ENCODE measurements around the gene MIER2. TPM values are rescaled to one million over a fixed set of nuclear protein-coding genes. Genes with fewer than 3 reads are reported as not detected.

The MIER2 gene
- total RNA-seq, 4 donors from 2014 or later, result 8.6 to 25.7 (median 16.6) TPM

- ATAC-seq (ENCODE audit: low FRiP score) (no peak), DNase-seq (ENCODE audit: low spot score) (no peak)
- TF ChIP-seq CTCF (IDR thresholded peaks at IDR 0.05), result no peak
Measured at GRCh38 chr19:322616-323015, 22.0 kb downstream of the MIER2 start.

- no peak for DNase-seq (ENCODE audit: low spot score)
- TF ChIP-seq CTCF (IDR thresholded peaks at IDR 0.05), result no peak
- no peak for ATAC-seq (ENCODE audit: low FRiP score)
Measured at GRCh38 chr19:318509-318774, 26.2 kb downstream of the MIER2 start.

GRCh38 chr19:317710-318508 is 26.7 kb downstream of the MIER2 start:
- TF ChIP-seq CTCF (IDR thresholded peaks at IDR 0.05), result no peak
- no peak for ATAC-seq (ENCODE audit: low FRiP score)
- no peak for DNase-seq (ENCODE audit: low spot score)

GRCh38 chr19:315811-316210 is 28.8 kb downstream of the MIER2 start:
- DNase-seq (ENCODE audit: low spot score) (no peak), ATAC-seq (ENCODE audit: low FRiP score) (no peak)
- TF ChIP-seq CTCF (IDR thresholded peaks at IDR 0.05), result no peak

- DNase-seq (ENCODE audit: low spot score), result no peak
- ATAC-seq (ENCODE audit: low FRiP score), result no peak
Measured at GRCh38 chr19:313988-314815, 30.4 kb downstream of the MIER2 start.

GRCh38 chr19:313169-313987 is 31.2 kb downstream of the MIER2 start:
- ATAC-seq (ENCODE audit: low FRiP score) (no peak), DNase-seq (ENCODE audit: low spot score) (no peak)
- TF ChIP-seq CTCF (IDR thresholded peaks at IDR 0.05), result no peak

More at GRCh38 chr19:313988-314815, 30.4 kb downstream of the MIER2 start:
- no peak for TF ChIP-seq CTCF (IDR thresholded peaks at IDR 0.05)

Data from omental fat pad (tissue), 4 donors.